Testis (tissue), 2 donors: ENCODE results near the gene LENEP.

Experiments used
- POLR2A ChIP-seq: fragments of 450-650 bp; IDR thresholded peaks from one replicate; pipeline ENCODE4 v1.6.1; 2017; ENCODE audit warnings: antibody characterized with exemption, mild to moderate bottlenecking, moderate library complexity
- TF ChIP-seq, protein P1 (sequence below), 3 experiments: fragments of 450-650 bp in 2 of 3; fragments of 200-600 bp in 1 of 3; sonication (generic) in 1 of 3; IDR thresholded peaks; one replicate each; pipeline ENCODE4 v1.5.1; 2016 to 2019; ENCODE audit warnings: antibody characterized with exemption in 3 of 3, mild to moderate bottlenecking in 2 of 3, moderate library complexity in 1 of 3

- TF ChIP-seq, protein P1, sequence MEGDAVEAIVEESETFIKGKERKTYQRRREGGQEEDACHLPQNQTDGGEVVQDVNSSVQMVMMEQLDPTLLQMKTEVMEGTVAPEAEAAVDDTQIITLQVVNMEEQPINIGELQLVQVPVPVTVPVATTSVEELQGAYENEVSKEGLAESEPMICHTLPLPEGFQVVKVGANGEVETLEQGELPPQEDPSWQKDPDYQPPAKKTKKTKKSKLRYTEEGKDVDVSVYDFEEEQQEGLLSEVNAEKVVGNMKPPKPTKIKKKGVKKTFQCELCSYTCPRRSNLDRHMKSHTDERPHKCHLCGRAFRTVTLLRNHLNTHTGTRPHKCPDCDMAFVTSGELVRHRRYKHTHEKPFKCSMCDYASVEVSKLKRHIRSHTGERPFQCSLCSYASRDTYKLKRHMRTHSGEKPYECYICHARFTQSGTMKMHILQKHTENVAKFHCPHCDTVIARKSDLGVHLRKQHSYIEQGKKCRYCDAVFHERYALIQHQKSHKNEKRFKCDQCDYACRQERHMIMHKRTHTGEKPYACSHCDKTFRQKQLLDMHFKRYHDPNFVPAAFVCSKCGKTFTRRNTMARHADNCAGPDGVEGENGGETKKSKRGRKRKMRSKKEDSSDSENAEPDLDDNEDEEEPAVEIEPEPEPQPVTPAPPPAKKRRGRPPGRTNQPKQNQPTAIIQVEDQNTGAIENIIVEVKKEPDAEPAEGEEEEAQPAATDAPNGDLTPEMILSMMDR (IDR thresholded peaks at IDR 0.05) = peak in 2 of 3 experiments; percentile 17 to 25
- peak; percentile 53 for TF ChIP-seq POLR2A
These were observed 8.5 kb downstream of the LENEP start for GRCh38 chr1:155001675-155002463.
